Mononuclear cell (primary cell): ENCODE results near the gene NOTUM. TPM values are rescaled to one million over a fixed set of nuclear protein-coding genes. Genes with fewer than 3 reads are reported as not detected.

Experiments used
- H3K27me3 ChIP-seq: 2 replicates; pipeline ENCODE4 v1.6.0; 2011; ENCODE audit warnings: low read length, control low read depth; ENCODE audit not compliant: insufficient read depth
- H3K4me1 ChIP-seq: 2 replicates; pipeline ENCODE4 v1.5.1; 2011; ENCODE audit warnings: mild to moderate bottlenecking, low read length, control low read depth; ENCODE audit not compliant: insufficient read depth
- H3K4me3 ChIP-seq: 2 replicates; pipeline ENCODE4 v1.5.1; 2011; ENCODE audit warnings: mild to moderate bottlenecking, low read length, moderate library complexity
- H3K9me3 ChIP-seq: 2 replicates; pipeline ENCODE4 v1.5.1; 2011; ENCODE audit warnings: low read depth, mild to moderate bottlenecking, control low read depth, low read length
- total RNA-seq: library from RNA; depleted of rRNA; stranded (reverse); fragments of >200 nt; gene quantifications from one replicate; pipeline ENCODE4 v1.2.3, GENCODE V29; 2012

The NOTUM gene
- total RNA-seq, 1 donor: not detected

DNA sequence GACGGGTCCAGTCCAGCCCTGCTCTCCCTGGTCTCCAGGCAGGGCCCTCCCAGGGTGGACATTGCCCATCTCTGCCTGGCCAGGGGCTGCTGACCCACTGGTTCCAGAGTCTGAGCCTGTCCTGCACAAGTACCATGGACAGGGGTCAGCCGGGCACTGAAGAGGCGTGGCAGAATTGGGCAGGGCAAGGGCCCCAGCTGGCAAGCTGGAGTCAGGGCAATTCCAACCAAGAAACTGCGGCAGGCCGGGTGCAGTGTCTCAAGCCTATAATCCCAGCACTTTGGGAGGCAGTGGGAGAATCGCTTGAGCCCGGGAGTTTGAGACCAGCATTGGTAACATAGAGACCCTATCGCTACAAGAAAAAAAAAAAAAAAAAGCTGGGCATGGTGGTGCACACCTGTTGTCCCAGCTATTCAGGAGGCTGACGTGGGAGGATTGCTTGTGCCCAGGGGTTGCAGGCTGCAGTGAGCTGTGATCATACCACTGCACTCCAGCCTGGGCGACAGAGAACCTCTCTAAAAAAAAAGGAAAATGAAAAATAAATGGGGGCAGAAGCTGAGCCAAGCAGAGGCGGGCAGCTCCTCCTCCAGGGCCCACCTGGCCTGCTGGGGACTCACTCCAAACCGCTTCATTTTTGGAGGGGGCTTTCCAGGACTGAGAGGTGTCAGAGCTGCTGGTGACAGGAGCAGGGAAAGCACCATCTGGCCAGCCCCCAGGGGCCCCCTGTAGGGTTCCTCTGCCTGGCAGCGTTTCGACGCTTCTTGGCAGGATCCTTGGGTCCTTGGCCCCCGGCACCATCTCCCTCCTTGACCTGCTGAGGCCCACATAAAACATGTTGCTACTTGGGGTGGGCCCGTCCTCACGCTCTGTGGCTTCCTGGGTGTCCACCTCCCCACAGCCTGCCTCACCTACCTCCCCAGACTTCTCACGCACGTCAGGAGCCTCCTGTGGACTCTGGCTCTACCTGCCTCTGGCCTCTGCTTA, 30.6 kb downstream of the NOTUM start:
- no peak overlapping the region for H3K4me3 ChIP-seq
- H3K4me1 ChIP-seq: peaks cover 24% of the 10 kb centered on the region
- no peaks in the 10 kb centered on the region for H3K9me3 ChIP-seq
- peaks cover 16% of the 10 kb centered on the region for H3K27me3 ChIP-seq

DNA sequence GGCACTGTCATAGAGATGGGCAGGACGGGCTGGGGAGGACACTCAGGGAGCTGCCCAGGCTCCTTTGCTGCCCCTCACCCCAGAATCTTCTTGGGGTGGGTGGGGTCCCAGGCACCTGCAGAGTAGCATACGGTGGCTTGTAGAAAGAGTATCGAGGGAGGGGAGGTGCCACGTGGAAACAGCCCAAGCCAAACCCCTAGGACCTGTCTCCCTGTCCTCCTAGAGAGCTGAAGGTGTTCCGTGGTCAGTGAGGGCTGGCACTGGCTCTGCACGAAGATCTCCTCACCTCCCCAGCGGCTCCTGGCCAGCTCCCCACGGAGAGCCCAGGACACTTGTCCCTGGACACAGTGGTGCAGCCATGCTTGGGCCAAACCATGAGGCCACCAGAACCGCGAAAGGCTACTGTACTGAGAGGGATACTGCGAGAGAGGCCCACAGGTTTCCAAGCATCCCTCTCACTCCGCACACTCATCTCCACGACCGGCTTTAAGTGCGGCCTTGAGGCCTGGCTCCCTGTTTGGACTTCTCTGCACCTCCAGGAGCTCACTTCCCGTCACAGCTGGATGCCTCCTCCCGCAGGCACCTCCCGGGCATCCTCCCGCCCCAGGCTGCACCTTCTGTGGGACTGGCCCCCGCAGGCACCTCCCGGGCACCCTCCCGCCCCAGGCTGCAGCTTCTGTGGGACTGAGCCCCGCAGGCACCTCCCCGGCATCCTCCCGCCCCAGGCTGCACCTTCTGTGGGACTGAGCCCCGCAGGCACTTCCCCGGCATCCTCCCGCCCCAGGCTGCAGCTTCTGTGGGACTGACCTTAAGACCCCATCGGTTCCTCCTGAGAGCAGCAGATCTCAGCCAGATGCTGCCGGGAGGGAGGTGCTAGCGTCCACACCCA, 31.5 kb downstream of the NOTUM start:
- H3K9me3 ChIP-seq: no peaks in the 10 kb centered on the region
- H3K4me1 ChIP-seq: peaks cover 34% of the 10 kb centered on the region
- H3K4me3 ChIP-seq: no peak overlapping the region
- peaks cover 16% of the 10 kb centered on the region for H3K27me3 ChIP-seq

DNA sequence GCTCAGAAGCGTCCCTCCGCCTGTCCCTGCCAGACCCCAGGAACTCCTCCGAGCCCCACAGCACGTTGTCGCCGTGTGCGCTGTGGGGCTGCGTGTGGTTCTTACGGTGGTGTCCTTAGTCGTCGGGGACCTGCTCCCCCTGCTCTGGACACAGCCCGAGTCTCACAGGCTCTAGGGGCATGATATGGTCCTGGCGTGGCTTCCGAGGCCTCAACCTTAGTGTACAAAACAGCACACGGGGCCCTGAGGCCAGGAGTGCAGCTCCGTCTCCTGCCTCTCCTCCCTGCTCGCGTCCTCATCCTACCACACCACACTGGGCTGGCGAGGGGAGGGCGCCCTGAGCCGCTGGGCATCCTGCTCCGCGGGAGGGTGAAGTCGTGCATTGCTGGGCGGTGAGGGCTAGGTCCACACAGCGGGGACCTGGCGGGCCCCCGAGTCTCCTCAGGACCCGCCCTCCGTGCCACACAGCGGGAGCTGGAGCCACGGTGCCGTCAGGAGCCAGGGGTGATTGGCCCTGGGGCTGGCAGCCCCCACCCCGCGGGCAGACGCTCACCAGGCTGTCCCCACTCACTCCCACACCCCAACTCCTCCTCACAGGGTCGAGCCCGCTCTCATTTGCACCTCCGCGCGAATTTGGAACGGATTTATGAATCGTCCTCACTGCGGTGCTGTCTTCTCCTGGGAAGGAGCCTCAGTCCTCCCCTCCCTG, 32.3 kb downstream of the NOTUM start:
- no peaks in the 10 kb centered on the region for H3K9me3 ChIP-seq
- H3K27me3 ChIP-seq: peaks cover 16% of the 10 kb centered on the region
- no peak overlapping the region for H3K4me3 ChIP-seq
- peaks cover 42% of the 10 kb centered on the region for H3K4me1 ChIP-seq

DNA sequence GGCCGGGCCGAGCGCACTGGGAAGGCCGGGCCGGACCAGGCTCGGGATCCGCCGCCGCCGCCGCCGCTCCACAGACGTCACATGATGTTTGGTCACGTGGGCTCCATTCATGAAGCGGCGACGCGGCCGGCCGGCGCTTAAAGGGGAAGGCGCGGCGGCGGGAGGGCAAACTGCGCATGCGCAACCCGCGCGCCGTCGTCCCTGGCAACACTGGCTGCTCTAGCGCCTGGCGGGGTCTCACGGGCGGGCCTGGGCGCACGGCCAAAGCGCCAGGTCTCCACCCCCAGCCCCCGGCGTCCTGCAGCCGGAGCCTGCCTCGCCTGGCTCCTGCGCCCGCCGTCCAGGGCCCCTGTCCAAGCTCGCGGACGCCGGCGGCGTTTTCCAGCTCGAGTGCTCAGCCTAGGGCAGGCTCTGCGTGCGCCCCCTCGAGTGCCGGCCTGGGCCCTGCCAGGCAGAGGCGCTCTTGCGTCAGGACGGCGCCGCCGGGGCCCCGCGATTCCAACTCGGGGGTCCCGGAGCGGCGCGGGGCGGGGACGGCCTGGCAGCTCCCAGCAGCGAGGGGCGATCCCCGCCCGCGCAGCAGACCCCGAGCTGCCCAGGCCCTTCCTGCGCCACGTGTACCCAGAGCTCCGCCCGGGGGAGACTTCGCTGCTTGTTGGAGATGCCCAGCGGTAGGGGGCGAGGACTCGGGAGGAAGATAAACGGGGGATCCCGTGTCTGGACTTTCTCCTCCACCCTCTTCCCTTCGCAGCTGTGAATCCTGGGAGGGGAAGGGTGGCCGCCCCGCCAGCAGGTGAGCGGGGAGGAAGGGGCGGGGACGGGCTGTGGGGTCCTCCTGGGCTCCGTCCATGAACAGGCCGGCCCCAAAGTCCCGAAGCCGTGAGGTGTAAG, 33.1 kb downstream of the NOTUM start, which contains the start of gene MAFG:
Gene MAFG, minus strand, starts transcription at position 83 of the 891 bp plus-strand sequence. CDS start 4,550 bp downstream, outside the sequence.
- Histone ChIP-seq H3K4me1 (peaks cover 45% of the 10 kb centered on the region), H3K9me3 (no peaks in the 10 kb centered on the region), H3K4me3 (peak within 1 kb of the TSS; percentile 60), H3K27me3 (peaks cover 16% of the 10 kb centered on the region)

DNA sequence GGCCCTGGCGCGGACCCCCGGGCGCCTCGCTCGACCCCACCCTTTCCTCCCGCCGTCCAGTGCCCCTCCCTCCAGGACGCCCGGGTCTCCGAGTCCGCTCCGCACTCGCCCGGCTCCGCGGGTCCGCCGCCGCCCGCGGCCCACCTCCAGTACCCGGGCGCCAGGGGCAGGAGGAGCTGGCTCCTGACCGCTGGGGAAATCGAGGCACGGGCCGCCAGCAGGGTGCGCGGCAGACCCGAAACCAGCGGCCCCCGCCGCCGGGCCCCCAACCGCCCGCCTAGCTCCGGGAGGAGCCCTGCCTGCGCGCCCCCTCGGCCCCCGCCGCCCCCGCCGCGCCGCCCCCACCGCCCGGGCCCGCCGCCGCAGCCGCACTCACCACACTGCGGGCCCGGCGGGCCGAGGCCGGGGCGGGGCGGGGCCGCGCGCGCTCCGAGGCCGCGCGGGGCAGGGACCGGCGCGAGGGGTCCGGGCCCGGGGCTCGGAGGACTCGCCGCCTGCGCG, 33.8 kb downstream of the NOTUM start:
- Histone ChIP-seq H3K27me3 (peaks cover 16% of the 10 kb centered on the region), H3K4me3 (peak overlapping the region; percentile 60), H3K4me1 (peaks cover 52% of the 10 kb centered on the region), H3K9me3 (no peaks in the 10 kb centered on the region)

DNA sequence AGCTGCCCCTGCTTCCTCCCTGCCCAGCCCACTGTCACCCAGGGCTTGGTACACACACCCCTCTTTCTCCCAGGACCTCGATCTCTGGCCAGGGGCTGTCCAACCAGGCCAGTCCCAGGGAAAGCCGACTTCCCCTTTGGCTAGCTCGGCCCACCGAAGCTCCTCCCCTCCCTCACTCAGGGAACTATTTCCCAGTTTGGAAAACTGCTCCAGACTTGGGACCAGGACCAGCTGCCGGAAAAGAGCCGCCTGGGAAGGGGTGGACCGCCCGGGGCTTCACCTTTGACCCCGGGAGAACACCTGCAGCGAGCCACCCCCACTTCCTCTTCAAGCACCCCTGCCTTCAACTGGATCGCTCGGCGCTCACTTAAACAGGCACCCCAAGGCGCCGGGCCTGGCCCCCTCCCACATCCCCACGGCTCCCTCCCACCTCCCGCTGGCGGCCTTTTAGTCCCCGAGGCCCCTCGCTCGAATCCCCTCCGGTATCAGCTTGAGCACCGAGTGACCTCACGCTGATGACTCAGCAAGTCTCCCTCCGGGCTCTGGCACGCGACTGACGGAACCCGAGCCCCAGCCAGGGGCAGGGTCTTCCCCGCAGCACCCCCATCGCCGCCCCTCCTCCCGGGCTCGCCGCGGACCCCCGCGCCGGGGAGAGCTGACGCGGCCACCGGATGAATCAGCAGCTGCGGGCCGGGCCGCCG, 34.4 kb downstream of the NOTUM start:
- peaks cover 58% of the 10 kb centered on the region for H3K4me1 ChIP-seq

DNA sequence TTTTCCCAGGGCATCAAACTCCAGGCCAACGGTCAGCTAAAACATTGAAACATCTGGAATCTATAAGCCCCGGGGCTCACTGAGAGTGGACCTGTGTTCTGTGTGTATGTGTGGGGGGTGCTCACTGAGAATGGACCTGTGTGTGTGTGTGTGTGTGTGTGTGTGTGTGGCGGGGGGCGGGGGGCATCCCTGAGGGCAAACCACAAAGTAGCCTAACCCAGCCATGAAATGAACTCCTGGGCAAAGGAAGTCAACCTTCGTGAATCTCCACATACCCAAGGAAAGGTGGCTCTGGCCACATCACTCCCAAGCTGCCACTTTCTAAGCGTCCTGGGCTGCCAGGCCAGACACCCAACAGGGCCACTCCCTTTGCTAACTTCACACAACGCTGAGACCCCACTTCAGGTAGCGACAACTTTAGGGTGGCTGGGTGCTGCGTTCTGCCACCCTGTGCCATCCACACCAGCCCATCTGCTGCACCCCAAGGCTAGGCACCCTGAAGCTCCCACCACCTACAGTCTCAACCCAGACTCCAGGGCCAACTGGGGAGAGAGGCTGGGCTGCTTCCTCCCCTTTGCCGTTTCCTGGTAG, 35.0 kb downstream of the NOTUM start:
- no peaks in the 10 kb centered on the region for H3K9me3 ChIP-seq
- H3K4me3 ChIP-seq: peak overlapping the region; percentile 60
- H3K4me1 ChIP-seq: peaks cover 62% of the 10 kb centered on the region

More for the DNA sequence above, 34.4 kb downstream of the NOTUM start:
- Histone ChIP-seq H3K9me3 (no peaks in the 10 kb centered on the region), H3K4me3 (peak overlapping the region; percentile 60), H3K27me3 (peaks cover 16% of the 10 kb centered on the region)

DNA sequence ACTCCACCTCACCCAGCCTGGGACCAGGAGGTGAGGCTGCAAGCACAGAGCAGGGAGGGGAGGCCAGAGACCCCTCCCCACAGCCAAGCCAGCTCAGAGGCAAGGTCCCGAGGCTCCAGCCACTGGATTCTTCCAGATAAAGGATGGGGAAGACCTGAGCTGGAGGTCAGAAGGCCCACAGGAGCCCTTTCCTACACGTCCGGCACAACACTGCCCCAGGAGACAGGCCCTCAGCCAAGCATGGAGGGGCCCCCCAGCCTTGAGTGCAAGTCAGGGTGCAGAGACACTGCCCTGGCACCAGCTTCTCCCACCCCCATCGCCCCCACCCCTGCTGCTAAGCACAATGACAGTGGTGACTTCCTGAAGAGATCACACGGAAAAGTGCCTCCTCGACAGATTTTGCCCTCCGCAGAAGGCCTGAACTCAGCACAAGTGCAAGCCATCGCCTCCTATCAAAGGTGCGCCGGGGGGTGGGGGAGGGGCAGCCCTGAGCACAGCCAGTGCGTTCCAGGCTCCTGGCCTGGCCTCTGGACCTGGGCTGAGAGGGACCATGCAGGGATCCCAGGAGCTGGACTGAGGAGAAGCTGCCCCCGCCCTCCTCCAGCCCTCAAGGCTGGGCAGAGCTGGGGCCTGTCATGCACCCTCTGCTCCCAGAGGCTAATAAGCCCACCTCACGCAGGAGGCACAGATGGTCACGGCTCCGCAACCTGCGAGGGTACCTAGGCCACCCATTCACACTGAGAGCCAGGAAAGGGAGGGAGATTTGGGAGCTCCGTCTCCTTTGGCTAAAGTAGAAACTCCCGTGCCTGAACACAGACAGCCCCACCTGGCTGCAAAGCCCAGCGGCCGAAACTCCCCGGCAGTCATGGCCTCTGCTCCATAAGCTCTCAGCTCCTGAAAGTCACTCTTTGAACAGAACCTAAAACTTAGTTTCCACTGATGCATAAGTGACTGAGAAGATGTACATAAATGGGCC, 36.1 kb downstream of the NOTUM start:
- H3K4me3 ChIP-seq: peak overlapping the region; percentile 36
- peaks cover 73% of the 10 kb centered on the region for H3K4me1 ChIP-seq
- H3K9me3 ChIP-seq: no peaks in the 10 kb centered on the region
- H3K27me3 ChIP-seq: peaks cover 16% of the 10 kb centered on the region

More for the DNA sequence above, 35.0 kb downstream of the NOTUM start:
- H3K27me3 ChIP-seq: peaks cover 16% of the 10 kb centered on the region

DNA sequence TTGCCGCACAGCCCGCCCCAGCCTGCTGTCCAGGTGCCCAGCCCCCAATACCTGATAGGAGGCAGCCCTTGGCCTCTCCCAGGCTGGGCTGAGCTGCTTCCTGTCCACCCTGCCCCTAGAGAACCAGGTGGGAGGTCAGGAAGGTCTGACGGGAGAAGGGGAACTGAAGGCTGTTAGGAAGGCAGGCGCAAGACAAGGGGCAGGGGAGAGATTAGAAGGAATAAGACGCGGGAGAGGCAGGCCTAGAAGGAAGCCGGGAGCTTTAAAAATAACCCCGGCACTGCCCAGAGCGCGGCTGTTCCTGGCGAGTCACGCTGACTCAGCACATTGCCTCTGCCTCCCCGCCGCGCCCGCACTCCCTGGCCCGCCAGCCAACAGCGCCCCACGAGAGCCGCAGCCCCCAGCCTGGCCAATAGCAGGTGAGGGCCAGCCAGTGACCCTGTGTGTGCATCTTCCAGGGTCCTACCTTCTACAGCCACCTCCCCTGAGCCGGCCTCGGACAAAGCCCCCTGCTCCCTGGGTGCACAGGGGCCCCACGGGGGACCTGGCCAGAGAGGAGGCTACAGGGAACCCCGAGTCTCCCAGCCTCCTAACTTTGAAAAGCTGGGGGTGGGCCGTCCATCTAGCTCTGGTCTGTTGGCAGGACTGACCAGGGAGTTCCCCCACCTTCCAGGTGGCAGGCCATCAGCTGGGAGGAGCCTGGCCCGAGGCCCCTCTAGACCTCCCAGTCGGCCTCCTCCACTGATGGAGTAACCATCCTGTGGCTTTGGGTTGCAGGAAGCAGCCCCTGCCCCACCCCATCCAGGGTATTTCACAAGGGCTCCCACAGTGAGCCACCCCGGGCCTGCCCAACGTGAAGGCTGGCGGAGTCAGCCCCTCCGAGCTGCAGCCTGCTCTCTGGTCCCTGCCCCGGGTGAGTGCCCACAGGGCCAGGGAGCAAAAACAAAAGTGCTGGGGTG, 37.4 kb downstream of the NOTUM start:
- Histone ChIP-seq H3K4me3 (peak overlapping the region; percentile 36), H3K4me1 (peaks cover 83% of the 10 kb centered on the region), H3K9me3 (no peaks in the 10 kb centered on the region), H3K27me3 (peaks cover 5% of the 10 kb centered on the region)

DNA sequence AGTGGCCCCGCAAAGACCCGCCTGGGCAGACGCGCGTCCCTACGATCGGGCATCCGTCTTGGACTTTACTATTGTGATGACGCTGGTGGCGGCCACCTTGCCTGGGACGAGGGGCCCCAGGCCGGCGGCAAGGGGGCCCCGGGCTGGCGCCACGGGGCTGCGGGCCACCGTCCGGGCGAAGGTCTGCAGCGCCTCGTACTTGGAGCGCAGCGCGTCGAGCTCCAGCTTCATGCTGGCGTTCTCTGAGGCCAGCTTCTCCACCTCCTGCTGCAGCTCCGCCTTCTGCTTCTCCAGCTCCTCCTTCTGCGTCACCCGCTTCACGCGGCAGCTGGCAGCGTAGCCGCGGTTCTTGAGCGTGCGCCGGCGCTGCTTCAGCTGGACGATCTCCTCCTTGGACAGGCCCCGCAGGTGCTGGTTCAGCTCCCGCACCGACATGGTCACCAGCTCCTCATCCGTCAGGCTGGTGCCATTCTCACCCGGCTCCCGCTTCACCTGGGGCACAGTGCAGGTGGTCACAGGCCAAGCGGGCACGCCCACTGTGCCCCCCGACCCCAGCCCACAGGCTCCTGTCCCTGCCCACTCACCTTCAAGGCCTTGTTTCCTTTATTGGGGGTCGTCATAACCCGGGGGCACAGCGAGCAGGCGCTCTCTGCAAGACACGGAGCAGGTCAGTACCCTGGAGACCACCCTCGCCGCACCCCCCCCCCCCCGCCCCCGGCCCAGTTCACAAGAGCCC, 38.3 kb downstream of the NOTUM start:
- no peak overlapping the region for H3K4me3 ChIP-seq
- H3K9me3 ChIP-seq: no peaks in the 10 kb centered on the region
- H3K4me1 ChIP-seq: peaks cover 80% of the 10 kb centered on the region
- no peaks in the 10 kb centered on the region for H3K27me3 ChIP-seq
